SH-SY5Y (cell line): Measurements from ENCODE around the gene PLCB4.

Source experiments
- GATA2 ChIP-seq: IDR thresholded peaks from 2 replicates; pipeline ENCODE4 v1.6.1; 2011; ENCODE audit warnings: mild to moderate bottlenecking, low read depth, low read length
- GATA3 ChIP-seq: IDR thresholded peaks from 2 replicates; pipeline ENCODE4 v1.6.1; 2011; ENCODE audit warnings: low read depth, mild to moderate bottlenecking, low read length, moderate library complexity

DNA sequence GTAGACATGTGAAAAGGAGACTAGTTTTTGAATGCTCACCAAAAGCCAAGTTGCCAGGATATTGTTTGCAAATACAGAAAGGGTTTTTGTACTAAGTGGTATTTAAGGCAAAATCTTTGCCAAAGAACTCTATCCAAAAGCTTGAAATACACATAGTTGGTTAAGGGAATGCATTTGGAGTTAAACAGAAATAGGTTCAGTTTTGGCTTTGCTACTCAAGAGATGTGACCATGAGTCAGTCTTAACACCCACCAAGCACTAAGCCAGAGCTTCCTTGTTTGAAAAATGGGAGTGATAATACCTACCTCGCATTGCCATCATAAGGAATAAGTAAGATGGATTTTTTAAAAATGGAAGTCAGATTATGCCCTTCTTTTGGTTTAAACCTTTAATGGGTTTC is 253.8 kb downstream of the PLCB4 start:
- TF ChIP-seq GATA3 = no peak
- TF ChIP-seq GATA2 = no peak
